ENCODE data around the gene CFAP20. TPM values are rescaled to one million over a fixed set of nuclear protein-coding genes. Genes with fewer than 3 reads are reported as not detected.

Gene CFAP20
- total RNA-seq, 1 donor from 2014 or later, result 45.9 TPM

GRCh38 chr16:58160855-58161254 lies 31.7 kb upstream of the CFAP20 start:
- peaks cover 2% of the 10 kb centered on the region for H3K4me1 Mint-ChIP-seq (ENCODE audit: low read depth)
- no peak for DNase-seq (ENCODE audit: low spot score, unreplicated experiment)
- no peak overlapping the region for H3K4me3 Mint-ChIP-seq (ENCODE audit: low read depth)
- no peaks in the 10 kb centered on the region for H3K9me3 Mint-ChIP-seq (ENCODE audit: low read depth)
- no peaks in the 10 kb centered on the region for H3K27me3 Mint-ChIP-seq
- H3K27ac Mint-ChIP-seq, result no peak overlapping the region
- TF ChIP-seq, protein P1, sequence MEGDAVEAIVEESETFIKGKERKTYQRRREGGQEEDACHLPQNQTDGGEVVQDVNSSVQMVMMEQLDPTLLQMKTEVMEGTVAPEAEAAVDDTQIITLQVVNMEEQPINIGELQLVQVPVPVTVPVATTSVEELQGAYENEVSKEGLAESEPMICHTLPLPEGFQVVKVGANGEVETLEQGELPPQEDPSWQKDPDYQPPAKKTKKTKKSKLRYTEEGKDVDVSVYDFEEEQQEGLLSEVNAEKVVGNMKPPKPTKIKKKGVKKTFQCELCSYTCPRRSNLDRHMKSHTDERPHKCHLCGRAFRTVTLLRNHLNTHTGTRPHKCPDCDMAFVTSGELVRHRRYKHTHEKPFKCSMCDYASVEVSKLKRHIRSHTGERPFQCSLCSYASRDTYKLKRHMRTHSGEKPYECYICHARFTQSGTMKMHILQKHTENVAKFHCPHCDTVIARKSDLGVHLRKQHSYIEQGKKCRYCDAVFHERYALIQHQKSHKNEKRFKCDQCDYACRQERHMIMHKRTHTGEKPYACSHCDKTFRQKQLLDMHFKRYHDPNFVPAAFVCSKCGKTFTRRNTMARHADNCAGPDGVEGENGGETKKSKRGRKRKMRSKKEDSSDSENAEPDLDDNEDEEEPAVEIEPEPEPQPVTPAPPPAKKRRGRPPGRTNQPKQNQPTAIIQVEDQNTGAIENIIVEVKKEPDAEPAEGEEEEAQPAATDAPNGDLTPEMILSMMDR (IDR thresholded peaks at IDR 0.05; ENCODE audit: unreplicated experiment), result no peak
- H3K36me3 Mint-ChIP-seq (ENCODE audit: insufficient read depth), result peaks cover 23% of the 10 kb centered on the region

- Mint-ChIP-seq H3K27me3 (no peaks in the 10 kb centered on the region), H3K36me3 (ENCODE audit: insufficient read depth) (peaks cover 9% of the 10 kb centered on the region), H3K4me3 (ENCODE audit: low read depth) (no peak overlapping the region), H3K9me3 (ENCODE audit: low read depth) (no peaks in the 10 kb centered on the region), H3K4me1 (ENCODE audit: low read depth) (no peaks in the 10 kb centered on the region), H3K27ac (no peak overlapping the region)
- no peak for DNase-seq (ENCODE audit: low spot score, unreplicated experiment)
- TF ChIP-seq, protein P1 (IDR thresholded peaks at IDR 0.05; ENCODE audit: unreplicated experiment), result no peak
These were observed 29.5 kb upstream of the CFAP20 start for GRCh38 chr16:58158725-58159124.

DNA sequence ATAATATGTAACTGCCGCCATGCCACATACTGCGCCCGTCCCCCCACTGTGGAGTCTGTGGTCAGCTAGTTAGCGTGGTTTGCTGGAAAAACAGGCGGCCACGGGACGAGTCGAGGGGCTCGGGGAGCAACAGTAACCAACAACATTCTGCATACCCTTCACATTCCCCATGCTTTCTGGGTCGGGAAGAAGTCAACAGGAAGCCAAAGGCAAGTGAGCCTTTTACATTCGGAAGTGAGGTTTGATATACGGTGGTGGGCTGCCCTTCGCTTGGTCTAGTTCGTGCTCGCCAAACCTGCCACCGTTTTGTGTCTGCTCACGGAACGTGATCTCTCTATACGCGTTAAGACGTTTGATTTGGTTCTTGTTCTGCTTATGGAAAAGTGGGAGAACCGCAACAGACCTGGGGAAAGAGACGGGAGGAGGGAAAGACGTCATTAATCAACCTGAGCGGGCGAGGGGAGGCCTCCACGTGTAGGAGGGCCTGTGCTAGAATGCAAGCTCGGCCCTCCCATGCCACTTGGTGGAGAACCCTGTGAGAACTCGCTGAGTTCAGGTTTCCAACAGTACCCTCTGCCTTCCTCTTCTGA lies 28.9 kb upstream of the CFAP20 start:
- Mint-ChIP-seq H3K4me1 (ENCODE audit: low read depth) (no peaks in the 10 kb centered on the region), H3K27me3 (no peaks in the 10 kb centered on the region), H3K27ac (no peak overlapping the region)

GRCh38 chr16:58157239-58157638 lies 28.1 kb upstream of the CFAP20 start:
- TF ChIP-seq, protein P1 (IDR thresholded peaks at IDR 0.05; ENCODE audit: unreplicated experiment), result no peak
- peaks cover 4% of the 10 kb centered on the region for H3K36me3 Mint-ChIP-seq (ENCODE audit: insufficient read depth)
- no peak overlapping the region for H3K27ac Mint-ChIP-seq
- no peaks in the 10 kb centered on the region for H3K4me1 Mint-ChIP-seq (ENCODE audit: low read depth)
- no peak overlapping the region for H3K4me3 Mint-ChIP-seq (ENCODE audit: low read depth)
- DNase-seq (ENCODE audit: low spot score, unreplicated experiment), result no peak
- no peaks in the 10 kb centered on the region for H3K9me3 Mint-ChIP-seq (ENCODE audit: low read depth)
- no peaks in the 10 kb centered on the region for H3K27me3 Mint-ChIP-seq

More for the DNA sequence above, 28.9 kb upstream of the CFAP20 start:
- no peak for DNase-seq (ENCODE audit: low spot score, unreplicated experiment)
- no peaks in the 10 kb centered on the region for H3K9me3 Mint-ChIP-seq (ENCODE audit: low read depth)
- no peak overlapping the region for H3K4me3 Mint-ChIP-seq (ENCODE audit: low read depth)
- TF ChIP-seq, protein P1 (IDR thresholded peaks at IDR 0.05; ENCODE audit: unreplicated experiment), result no peak
- H3K36me3 Mint-ChIP-seq (ENCODE audit: insufficient read depth), result peaks cover 9% of the 10 kb centered on the region

DNA sequence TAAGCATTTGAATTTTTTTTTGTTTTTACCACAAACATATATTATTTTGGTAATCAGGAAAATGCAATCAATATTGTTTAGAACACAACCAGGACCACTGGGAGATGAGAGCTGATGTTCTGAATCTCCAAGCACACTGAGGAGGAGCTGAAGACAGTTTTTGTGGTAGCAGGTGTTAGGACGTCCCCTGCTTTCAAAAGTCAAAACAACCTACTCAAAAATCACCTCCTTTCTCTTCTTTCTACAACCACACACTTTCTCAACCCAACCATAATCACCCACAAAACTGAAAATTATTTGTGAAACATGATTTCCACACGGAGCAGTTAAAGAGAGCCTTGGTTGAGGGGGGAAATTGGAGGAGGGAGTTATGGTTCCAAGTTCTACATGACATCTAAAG lies 26.7 kb upstream of the CFAP20 start:
- Mint-ChIP-seq H3K9me3 (ENCODE audit: low read depth) (no peaks in the 10 kb centered on the region), H3K4me3 (ENCODE audit: low read depth) (no peak overlapping the region), H3K27me3 (no peaks in the 10 kb centered on the region), H3K27ac (no peak overlapping the region), H3K36me3 (ENCODE audit: insufficient read depth) (peaks cover 1% of the 10 kb centered on the region), H3K4me1 (ENCODE audit: low read depth) (no peaks in the 10 kb centered on the region)
- DNase-seq (ENCODE audit: low spot score, unreplicated experiment), result no peak
- TF ChIP-seq, protein P1 (IDR thresholded peaks at IDR 0.05; ENCODE audit: unreplicated experiment), result no peak

Measured in progenitor cell of endocrine pancreas (in vitro differentiated cells).